ENCODE measurements around the gene MAMDC2.
"Not testable (repeated sequence)": the region's sequence is repeated elsewhere in the genome, so short reads cannot be mapped to it uniquely, and the experiment has no call there.

MAMDC2 gene

GRCh38 chr9:70220216-70220615, 176.6 kb downstream of the MAMDC2 start:
- DNase-seq: no peak

GRCh38 chr9:70222354-70222753, 178.7 kb downstream of the MAMDC2 start:
- DNase-seq: no peak

GRCh38 chr9:70228118-70228517, 184.5 kb downstream of the MAMDC2 start:
- DNase-seq: no peak

- DNase-seq: no peak
These were observed 185.0 kb downstream of the MAMDC2 start for GRCh38 chr9:70228611-70229010.

- DNase-seq: no peak
These were observed 185.4 kb downstream of the MAMDC2 start for GRCh38 chr9:70229026-70229425.

- DNase-seq: peak; percentile 33
These were observed 185.9 kb downstream of the MAMDC2 start for GRCh38 chr9:70229579-70229978.

- DNase-seq: no peak
These were observed 188.8 kb downstream of the MAMDC2 start for GRCh38 chr9:70232476-70232875.

- DNase-seq: not testable (repeated sequence)
These were observed 190.6 kb downstream of the MAMDC2 start for GRCh38 chr9:70234208-70234607.

- DNase-seq: not testable (repeated sequence)
These were observed 202.3 kb downstream of the MAMDC2 start for GRCh38 chr9:70245952-70246351.

- no peak for DNase-seq
These were observed 206.6 kb downstream of the MAMDC2 start for GRCh38 chr9:70250221-70250620.

GRCh38 chr9:70255486-70255885, 211.8 kb downstream of the MAMDC2 start:
- DNase-seq: no peak

GRCh38 chr9:70256123-70256551, 212.5 kb downstream of the MAMDC2 start:
- DNase-seq: no peak

- no peak for DNase-seq
These were observed 213.9 kb downstream of the MAMDC2 start for GRCh38 chr9:70257502-70257901.

- no peak for DNase-seq
These were observed 214.5 kb downstream of the MAMDC2 start for GRCh38 chr9:70257991-70258691.

GRCh38 chr9:70258692-70259511, 215.3 kb downstream of the MAMDC2 start, which contains the start of gene SMC5:
Gene SMC5 (plus strand): TSS chr9:70258978. CDS start chr9:70259079, 101 bp downstream.
- peak; percentile 83 for DNase-seq

GRCh38 chr9:70259512-70259802, 215.8 kb downstream of the MAMDC2 start:
- DNase-seq: no peak

GRCh38 chr9:70260007-70260443, 216.4 kb downstream of the MAMDC2 start:
- DNase-seq: no peak

GRCh38 chr9:70260606-70261005, 217.0 kb downstream of the MAMDC2 start:
- DNase-seq: no peak

- no peak for DNase-seq
These were observed 217.7 kb downstream of the MAMDC2 start for GRCh38 chr9:70261131-70261870.

- DNase-seq: no peak
These were observed 218.7 kb downstream of the MAMDC2 start for GRCh38 chr9:70262366-70262765.

- DNase-seq: no peak
These were observed 219.3 kb downstream of the MAMDC2 start for GRCh38 chr9:70262948-70263347.

- no peak for DNase-seq
These were observed 219.8 kb downstream of the MAMDC2 start for GRCh38 chr9:70263421-70263820.

Measured in amniotic stem cell (primary cell).